ENCODE measurements around the gene NCLN.

Gene NCLN

DNA sequence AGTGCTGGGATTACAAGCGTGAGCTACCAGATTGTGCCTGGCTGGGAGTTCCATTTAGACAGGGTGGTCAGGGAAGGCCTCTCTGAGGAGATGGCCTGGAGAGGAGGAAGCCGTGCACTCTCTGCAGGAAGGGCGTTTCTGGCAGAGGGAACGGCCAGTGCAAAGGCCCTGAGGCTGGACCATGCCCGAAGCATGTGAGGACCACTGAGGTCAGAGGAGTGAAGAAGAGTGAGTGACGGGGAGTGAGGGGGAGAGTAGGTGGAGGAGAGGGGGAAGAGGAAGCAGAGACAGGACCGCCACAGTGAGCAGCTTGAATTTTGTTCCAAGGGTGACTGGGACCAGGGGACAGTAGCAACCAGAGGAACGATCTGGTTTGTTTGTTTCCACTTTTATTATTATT, 71.3 kb downstream of the NCLN start:
- DNase-seq (ENCODE audit: low read depth in 3 of 3) = no peak
